ENCODE measurements around the gene UBR3.

DNA sequence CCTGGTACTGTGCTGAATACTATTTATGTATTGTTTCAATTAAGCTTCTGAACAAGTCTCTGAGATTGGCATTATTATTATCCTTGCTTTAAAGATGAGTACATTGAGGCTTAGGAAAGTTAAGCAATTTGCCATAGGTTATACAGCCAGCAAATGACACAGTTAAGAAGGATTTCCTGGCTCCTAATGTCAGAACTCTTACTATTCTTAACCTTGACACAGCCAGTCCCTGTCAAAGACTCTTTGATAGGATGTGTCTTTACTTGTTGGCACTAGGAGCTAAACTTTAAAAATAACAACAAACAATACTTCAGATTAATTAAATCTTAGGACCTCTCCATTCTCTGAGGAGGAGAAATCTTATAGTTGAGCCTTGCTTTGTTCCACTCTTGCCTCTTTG, 70.6 kb downstream of the UBR3 start:
- TF ChIP-seq POLR2A (IDR thresholded peaks at IDR 0.05) (no peak), CTCF (IDR thresholded peaks at IDR 0.05) (no peak)
